ENCODE measurements around the gene CTXND1. TPM values are rescaled to one million over a fixed set of nuclear protein-coding genes. Genes with fewer than 3 reads are reported as not detected.

Gene CTXND1
- total and polyA plus RNA-seq, 2 of the 8 experiments (the other 6 are each of a cell fraction or from before 2014, with no cell fraction given) = 0.03 TPM; not detected in 1

- no peak overlapping the region for H2BK15ac ChIP-seq (ENCODE audit: low read length)
- CTCF ChIA-PET (ENCODE audit: partially characterized antibody) = interaction anchor here (1.3 to 1.7 kb wide), 3 partner anchors 10 to 136 kb away, joined by 3 to 8 read pairs (median 4); no protein-coding TSS in a partner anchor
- WGBS, 2 experiments (ENCODE audit: extremely low coverage in 1 of 2, insufficient coverage in 1 of 2, insufficient read length in 1 of 2, insufficient replicate concordance in 2 of 2, low coverage in 1 of 2, low lambda C conversion rate in 2 of 2, missing lambda C conversion rate in 1 of 2) = 90% methylated on average over 2 of the region's 2 CpGs; no CpG with 5 or more reads in 1 of the 2 experiments
Measured at GRCh38 chr15:80231371-80231770, 20.6 kb downstream of the CTXND1 start.

More at GRCh38 chr15:80231371-80231770, 20.6 kb downstream of the CTXND1 start:
- Histone ChIP-seq H4K20me1 (replicated peaks in 1 of 2; ENCODE audit: control insufficient read depth in 1 of 2, insufficient read depth in 2 of 2, low read length in 2 of 2) (no peaks in the 10 kb centered on the region), H3K56ac (replicated peaks; ENCODE audit: insufficient read length, low read depth, low read length) (no peak overlapping the region), H3K27me3 (replicated peaks in 1 of 4; ENCODE audit: control insufficient read depth in 3 of 4, extremely low read depth in 1 of 4, insufficient read depth in 3 of 4, low read length in 3 of 4) (no peaks in the 10 kb centered on the region), H4K5ac (ENCODE audit: insufficient read length, low read depth, low read length) (no peak overlapping the region), H3K4ac (replicated peaks; ENCODE audit: insufficient read length, low read depth, low read length) (no peak overlapping the region), H3K23me2 (ENCODE audit: low read depth, low read length) (no peaks in the 10 kb centered on the region), H2BK120ac (replicated peaks; ENCODE audit: low read depth, low read length) (no peak overlapping the region), H2AK5ac (ENCODE audit: low read depth, low read length) (no peak overlapping the region), H4K91ac (replicated peaks; ENCODE audit: insufficient read length, low read length) (no peak overlapping the region), H3K27ac (ENCODE audit: low read depth, low read length) (no peak overlapping the region), H2BK12ac (ENCODE audit: low read depth, low read length) (no peak overlapping the region), H3K23ac (ENCODE audit: insufficient read length) (no peak overlapping the region), H3K79me1 (ENCODE audit: low read depth, low read length) (no peaks in the 10 kb centered on the region), H3K4me3 (ENCODE audit: extremely low read depth in 1 of 4, insufficient read depth in 2 of 4, low read depth in 3 of 4, low read length in 4 of 4) (no peak overlapping the region), H3K4me1 (replicated peaks in 1 of 4; ENCODE audit: control insufficient read depth in 3 of 4, insufficient read depth in 4 of 4, low read length in 3 of 4) (no peaks in the 10 kb centered on the region), H3K9me3 (ENCODE audit: insufficient read depth in 2 of 2, low read depth in 1 of 2, low read length in 1 of 2) (no peaks in the 10 kb centered on the region), H3K79me2 (ENCODE audit: control insufficient read depth in 1 of 2, insufficient read depth in 2 of 2, low read length in 2 of 2) (no peaks in the 10 kb centered on the region), H4K8ac (ENCODE audit: extremely low read depth, insufficient read depth, low read length) (no peak overlapping the region), H2BK20ac (ENCODE audit: low read length) (no peak overlapping the region), H3K4me2 (ENCODE audit: insufficient read depth in 1 of 2, low read depth in 2 of 2, low read length in 2 of 2) (no peak overlapping the region), H3K14ac (ENCODE audit: insufficient read length) (no peak overlapping the region), H2AFZ (ENCODE audit: low read length) (no peak overlapping the region), H3K18ac (ENCODE audit: extremely low read depth, low read length) (no peak overlapping the region), H3K9ac (replicated peaks in 1 of 4; ENCODE audit: extremely low read depth in 1 of 4, low read depth in 3 of 4, low read length in 3 of 4) (no peak overlapping the region), H2BK5ac (ENCODE audit: low read depth, low read length) (no peak overlapping the region), H3K36me3 (ENCODE audit: control insufficient read depth in 2 of 4, insufficient read depth in 4 of 4, low read length in 3 of 4) (no peaks in the 10 kb centered on the region)
- no peak for DNase-seq (ENCODE audit: low read depth in 1 of 2, low spot score in 2 of 2)
- TF ChIP-seq RBBP5 (IDR thresholded peaks at IDR 0.05; ENCODE audit: borderline replicate concordance, low read depth, low read length) (no peak), RFX5 (IDR thresholded peaks at IDR 0.05; ENCODE audit: borderline replicate concordance, low read depth, low read length) (no peak), SIX5 (IDR thresholded peaks at IDR 0.05; ENCODE audit: low read depth, low read length) (no peak), RAD21 (IDR thresholded peaks at IDR 0.05 in 1 of 2, conservative IDR thresholded peaks at IDR 0.05 in 1 of 2; ENCODE audit: low read depth in 2 of 2, low read length in 2 of 2) (no peak), TAF1 (IDR thresholded peaks at IDR 0.05; ENCODE audit: low read depth, low read length) (no peak), JUND (IDR thresholded peaks at IDR 0.05; ENCODE audit: low read length) (no peak), POU5F1 (IDR thresholded peaks at IDR 0.05; ENCODE audit: low read depth, low read length) (no peak), CREB1 (IDR thresholded peaks at IDR 0.05) (no peak), TAF7 (optimal IDR thresholded peaks at IDR 0.05; ENCODE audit: borderline replicate concordance, low read depth, low read length) (no peak), BACH1 (IDR thresholded peaks at IDR 0.05; ENCODE audit: low read length) (no peak), CHD2 (IDR thresholded peaks at IDR 0.05; ENCODE audit: low read length) (no peak), TCF12 (IDR thresholded peaks at IDR 0.05; ENCODE audit: low read depth, low read length) (no peak), KDM1A (IDR thresholded peaks at IDR 0.05; ENCODE audit: borderline replicate concordance, low read length) (no peak), JUN (IDR thresholded peaks at IDR 0.05; ENCODE audit: low read depth, low read length) (no peak)
- TF ChIP-seq, protein P1, sequence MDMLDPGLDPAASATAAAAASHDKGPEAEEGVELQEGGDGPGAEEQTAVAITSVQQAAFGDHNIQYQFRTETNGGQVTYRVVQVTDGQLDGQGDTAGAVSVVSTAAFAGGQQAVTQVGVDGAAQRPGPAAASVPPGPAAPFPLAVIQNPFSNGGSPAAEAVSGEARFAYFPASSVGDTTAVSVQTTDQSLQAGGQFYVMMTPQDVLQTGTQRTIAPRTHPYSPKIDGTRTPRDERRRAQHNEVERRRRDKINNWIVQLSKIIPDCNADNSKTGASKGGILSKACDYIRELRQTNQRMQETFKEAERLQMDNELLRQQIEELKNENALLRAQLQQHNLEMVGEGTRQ (IDR thresholded peaks at IDR 0.05; ENCODE audit: low read length) = no peak
- POLR2A ChIA-PET (ENCODE audit: partially characterized antibody) = no interaction called here
- no peak for FAIRE-seq

All from H1 (cell line).